HG03064 (cell line): ENCODE data around the gene CLBA1.

Experiments
- ATAC-seq: cut with Tn5 transposase; IDR thresholded peaks from one replicate; pipeline ENCODE4 v1.9.1; 2021; ENCODE audit warnings: low read depth; ENCODE audit not compliant: unreplicated experiment

The CLBA1 gene

DNA sequence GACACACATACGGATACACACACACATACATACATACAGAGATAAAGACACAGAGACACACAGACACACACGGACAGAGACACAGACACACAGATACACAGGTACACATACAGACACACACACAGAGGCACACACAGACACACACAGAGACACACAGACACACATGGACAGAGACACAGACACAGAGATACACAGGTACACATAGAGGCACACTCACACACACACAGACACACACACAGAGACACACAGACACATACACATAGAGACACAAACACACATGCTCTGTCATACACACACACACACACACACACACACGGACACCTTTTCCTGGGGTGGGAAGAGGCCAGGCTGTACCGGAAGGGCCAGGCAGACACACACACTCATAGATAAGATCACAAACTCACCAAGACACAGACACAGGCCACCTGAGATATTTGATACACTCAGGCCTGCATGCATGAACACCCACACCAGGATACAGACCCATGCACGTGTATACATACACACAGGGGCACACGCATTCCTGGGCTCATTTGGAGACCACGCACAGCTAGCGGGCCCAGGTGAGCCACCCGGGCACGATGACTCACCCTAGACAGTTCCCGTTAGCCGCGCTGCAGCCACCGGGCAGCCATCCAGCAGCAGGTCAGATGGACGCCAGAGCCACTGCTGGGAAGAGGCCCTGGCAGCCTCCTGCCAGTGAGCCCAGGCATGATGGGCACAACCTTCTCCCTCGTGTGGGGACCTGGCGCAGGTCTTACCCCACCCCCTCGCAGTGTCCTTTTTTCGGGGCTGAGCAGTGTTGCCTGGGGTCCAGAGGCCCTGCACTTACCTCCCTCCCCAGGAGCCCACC lies 5.6 kb upstream of the CLBA1 start:
- no peak for ATAC-seq

DNA sequence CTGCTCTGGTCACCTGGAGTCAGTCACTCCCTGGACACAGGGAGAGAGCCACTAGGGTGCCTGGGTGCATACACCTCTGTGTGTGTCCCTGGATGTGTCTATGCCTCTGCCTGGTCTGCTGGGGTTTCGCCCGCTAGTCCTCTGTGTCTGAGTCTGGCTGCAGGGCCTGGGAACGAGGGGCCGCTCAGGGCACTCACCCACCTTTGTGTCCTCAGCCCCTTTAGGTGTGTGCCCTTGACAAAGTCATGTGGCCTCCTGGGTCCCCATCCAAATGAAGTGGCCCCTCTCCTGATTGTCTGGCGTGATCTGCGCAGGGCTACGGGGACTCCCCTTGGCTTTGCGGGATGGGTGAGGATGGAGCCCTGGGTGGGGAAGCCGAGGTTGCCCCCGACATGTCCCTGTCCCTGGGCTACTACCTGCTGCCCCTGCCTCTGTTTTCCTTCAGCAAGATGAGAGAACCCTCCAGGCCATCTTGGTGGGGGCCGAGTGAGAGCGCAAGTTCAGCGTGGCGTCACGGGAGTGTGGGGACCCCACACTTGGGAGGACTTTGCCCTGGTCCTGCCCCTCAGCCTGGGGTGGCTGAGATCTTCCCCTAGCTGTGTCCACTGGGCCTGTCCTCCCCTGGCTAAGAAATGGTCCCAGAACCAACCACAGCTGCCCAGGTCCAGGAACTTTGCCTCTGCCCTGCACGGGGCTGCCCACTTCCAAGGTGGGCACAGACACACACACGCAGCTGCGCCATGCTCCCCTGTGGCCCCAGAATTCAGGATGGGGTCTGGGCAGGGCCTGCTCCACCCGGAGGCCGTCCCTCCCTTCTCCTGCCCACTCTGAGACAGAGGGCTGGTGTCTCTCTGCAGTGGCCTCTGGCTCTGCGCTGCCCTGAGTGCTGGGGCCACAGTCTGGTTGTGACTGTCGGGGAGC lies 4.7 kb upstream of the CLBA1 start:
- no peak for ATAC-seq

DNA sequence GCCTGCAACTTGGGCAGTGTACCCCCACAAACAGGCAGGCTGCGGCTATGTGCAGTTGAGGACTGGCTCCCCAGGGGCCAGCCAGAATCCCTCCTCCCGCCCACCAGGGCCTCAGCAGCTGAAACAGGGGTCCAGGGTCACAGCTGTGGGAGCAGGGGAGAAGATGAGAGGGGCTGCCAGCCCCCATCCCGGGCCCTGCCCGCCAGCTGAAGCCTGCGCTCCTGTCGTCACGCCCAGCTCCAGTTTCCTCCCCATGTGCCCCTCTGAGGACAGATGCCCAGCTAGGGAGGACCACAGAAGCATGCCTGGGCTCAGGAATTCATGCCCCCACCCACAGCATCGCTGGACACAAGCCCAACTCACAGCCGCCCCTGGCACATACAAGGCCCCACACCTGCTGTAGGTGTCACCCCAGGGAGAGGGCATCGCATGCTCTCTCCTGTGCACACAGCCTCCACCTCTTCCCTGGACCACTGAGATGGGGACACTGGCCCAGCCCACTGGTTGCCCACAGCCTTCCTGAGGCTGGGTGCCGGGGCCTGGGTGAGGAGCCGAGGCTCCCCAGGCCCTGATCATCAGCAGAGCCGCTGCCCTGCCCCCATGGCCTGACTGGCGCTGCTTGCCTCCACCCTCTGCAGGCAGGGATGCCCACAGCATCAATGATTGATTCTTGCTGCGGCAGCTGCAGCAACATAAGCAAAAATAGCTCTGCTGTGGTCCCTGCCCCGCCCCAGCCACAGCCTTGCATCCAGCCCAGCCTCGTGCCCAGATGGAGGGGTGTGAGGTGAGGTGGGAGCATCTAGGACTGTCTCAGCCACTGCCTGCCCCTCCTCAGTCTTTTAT lies 3.7 kb upstream of the CLBA1 start:
- ATAC-seq, result no peak

DNA sequence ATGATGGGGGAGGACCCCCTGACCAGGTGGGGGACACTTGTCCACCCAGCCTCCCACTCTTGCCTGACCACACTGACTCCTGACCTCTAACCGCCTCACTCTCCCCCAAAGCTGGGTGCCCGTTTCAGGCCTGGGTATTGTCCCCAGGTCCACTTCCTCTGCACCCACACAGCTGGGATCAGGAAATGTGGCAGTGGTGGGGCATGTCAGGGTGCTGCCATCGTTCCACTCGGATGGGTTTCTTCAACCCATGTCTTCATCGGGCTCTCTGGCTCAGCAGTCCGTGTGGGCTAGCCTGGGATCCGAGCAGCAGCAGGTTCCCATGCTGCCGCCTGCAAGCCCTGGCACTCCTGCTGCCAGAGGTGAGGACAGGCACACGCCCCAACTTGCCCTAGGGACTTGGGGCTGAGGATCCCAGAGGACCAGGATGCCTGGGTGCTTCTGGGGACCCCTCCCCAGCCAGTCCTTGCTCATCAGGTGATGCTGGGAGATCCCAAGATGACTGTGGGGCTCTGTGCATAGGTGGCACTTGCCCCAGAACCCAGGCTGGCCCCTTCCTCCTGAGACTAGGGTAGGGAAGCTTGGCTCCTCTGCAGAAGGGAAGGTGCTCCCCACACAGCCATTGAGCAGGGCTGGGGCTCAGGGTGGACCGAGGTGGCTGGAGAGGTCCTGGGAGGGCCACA lies 2.9 kb upstream of the CLBA1 start:
- ATAC-seq, result no peak

DNA sequence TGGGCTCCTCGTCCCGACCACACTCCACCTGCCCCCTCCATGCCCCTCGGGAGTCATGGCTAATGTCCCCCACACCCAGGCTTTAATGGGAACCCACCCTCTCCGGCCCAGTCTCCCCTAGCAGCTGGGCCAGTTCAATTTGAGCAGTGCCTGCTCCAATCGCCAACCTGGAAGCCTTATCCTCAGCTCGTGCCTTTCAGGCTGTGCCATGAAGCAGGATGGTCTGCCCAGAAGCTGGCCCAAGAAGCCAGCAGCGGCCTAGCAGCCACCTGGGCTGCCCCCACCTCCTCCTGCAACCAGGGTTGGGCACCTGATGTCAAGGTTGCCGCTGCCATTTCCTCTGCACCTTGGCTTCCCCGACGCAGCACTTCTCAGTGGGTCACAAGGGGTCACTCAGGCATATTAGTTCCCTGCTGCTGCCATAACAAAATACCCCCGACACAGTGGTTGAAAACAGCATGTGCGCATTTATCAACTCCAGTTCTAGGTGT lies 2.3 kb upstream of the CLBA1 start:
- ATAC-seq, result no peak

DNA sequence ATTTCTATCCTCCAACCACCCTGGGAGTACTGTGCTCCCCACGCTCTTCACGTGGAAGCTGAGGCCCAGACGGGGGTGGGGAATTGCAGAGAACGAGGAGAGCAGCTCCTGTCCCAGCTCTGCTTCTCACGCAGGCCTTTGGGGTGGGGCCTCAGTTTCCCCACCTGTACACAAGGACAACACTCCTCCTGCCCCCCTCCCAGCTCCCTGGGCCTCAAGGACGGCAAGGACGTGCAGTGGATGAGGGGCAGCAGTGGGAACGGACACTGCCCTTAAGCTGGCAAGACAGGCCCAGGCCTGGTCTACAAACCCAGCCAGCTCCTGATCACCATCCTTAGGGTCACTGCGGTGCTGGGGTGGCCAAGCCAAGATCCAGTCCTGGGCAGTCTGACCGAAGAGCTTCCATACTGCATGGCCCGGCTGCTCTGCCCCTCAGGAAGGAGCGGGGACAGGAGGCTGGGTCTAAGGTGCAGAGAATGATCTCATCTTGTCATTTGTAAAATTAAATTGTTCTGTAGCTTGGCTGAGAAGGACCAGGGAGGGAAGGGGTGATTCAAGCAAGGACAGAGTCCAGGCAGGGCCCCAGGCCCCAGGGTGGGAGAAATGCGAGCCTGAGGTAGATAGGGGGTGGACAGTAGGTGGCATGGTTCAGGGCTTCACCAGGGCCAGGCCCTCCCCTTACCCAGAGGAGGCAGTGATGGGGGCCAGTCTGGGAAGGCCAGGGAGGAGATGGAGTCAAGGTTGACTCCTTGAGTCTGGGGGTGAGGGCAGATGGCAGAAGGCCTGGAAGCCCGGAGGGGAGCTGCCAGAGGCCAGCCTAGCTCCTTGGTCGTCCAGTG lies 1.3 kb upstream of the CLBA1 start:
- no peak for ATAC-seq

DNA sequence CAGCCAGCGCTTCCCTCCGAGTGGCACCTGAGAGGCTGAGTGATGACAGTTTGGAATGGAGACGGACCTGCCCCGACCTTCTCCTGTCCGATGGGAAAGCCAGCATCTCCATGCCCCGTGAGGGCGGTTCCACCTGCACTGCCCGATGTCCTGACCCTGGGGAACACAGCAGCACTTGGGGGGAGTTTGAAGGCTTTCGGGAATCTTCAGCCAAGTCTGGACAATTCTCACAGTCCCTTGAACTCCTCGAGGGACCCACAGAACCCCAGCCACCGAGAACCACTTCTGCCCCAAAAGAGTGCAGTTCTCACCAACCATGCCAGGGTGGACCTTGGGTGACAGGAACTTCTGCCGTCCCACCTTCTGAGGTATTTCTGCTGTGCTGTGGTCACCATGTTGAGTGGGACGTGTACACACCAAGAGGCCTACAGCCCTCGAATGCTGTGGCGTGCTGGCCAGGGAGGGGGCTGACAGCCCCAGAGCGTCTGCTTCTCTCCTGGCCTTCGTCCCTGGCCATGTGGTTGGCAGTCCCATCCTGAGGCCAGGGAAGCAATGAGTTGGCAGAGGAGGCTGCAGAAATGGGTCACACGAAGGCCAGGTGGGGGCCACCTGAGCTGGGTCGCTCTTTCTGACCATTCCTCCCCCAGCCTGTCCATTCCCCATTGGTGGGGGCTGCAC lies 1.0 kb downstream of the CLBA1 start:
- no peak for ATAC-seq

DNA sequence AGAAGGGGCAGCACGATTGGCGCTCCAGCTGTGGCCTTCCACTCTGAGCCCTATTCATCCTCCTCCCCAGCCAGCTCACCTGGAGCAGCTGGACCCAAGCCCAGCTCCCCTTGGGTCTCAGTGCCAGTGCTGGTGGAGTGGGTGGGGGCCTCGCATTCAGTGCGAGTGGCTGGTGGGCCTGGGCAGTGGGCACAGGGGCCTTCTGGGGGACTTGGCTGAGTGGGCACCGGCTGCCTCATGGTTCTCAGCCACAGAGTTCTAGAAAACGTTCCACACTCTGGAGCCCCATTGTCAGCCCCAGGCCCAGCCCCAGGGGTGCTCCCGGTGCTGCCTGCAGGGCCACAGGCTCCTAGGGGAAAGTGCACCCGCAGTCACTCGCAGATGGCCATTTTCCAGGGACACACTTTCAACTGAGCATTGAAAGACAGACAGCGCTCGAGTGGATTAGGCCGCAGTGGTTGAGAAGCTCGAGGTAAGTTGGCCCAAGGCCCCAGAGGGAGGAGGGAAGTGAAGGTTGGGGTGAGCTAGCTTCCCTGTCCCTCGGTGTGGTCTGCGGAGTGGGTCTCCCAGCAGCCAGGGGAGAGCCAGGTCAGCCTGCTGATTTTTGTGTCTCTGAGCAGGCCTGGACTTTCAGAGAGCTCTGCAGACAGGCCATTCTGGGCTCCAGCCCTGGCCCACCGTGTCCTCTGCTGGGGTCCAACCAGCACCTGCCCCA lies 3.8 kb downstream of the CLBA1 start:
- ATAC-seq, result no peak

DNA sequence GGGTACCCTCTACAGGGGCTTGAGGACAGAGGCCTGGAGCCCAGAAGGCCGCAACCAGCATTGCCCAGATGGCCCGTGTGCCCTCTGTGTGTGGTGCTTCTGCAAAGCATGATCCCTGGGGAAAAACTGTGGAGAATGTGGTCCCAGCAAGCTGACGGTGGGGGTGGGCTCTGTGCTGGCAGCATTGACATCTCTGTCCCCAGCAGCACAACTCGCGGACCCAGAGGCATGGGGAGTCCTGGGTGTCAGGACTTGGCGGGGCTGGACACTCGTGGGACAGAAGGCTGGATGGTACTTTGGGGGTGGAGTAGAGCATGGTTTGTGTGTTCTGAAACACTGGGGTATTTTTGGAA lies 4.3 kb downstream of the CLBA1 start:
- ATAC-seq, result no peak

DNA sequence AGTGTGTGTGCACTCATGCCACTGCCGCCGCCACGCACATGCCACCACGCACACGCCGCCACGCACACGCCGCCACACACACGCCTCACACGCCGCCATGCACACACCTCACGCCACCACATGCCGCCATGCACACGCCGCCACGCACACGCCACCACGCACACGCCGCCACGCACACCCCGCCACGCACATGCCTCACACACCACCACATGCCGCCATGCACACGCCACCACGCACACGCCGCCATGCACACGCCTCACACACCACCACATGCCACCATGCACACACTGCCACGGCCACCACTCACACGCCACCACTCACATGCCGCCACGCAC lies 6.3 kb downstream of the CLBA1 start:
- no peak for ATAC-seq

DNA sequence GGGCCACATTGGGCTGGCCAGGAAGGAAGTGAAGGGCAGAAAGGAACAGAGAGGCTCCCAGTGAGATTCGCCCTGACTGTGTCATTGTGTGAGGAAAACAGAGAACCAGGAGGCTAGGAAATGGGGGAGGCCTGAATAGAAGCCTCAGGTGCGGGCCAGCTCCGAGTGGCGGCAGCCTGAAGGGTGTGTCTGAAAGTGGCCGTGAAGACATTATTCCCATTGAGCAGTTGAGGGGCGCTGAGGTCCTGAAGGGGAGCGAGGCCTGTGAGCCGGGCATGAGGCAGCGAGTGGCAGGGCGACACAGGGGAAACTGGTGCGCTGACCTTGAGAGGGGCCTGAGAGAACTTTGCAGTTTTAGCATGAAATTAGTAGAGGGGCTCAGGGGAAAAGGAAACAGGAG lies 6.9 kb downstream of the CLBA1 start:
- ATAC-seq, result no peak

DNA sequence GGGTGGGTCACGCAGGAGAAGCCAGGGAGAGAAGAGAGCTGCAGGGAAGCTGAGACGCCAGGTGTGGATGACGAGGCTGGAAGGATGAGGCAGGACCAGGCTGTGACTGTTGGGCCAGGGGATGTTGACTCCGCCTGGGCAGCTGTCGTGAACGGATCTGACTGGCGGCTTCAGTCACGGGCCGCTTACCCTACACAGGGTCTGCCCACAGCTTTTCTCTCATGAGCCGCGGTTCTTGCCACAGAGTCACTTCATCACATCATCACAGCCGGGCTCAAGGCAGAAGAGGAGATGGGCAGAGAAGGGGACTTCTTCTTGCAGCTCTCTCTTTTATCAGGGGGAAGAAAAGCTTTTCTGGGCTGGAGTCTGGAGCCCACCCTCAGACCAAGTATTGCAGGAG lies 7.7 kb downstream of the CLBA1 start:
- ATAC-seq, result no peak

DNA sequence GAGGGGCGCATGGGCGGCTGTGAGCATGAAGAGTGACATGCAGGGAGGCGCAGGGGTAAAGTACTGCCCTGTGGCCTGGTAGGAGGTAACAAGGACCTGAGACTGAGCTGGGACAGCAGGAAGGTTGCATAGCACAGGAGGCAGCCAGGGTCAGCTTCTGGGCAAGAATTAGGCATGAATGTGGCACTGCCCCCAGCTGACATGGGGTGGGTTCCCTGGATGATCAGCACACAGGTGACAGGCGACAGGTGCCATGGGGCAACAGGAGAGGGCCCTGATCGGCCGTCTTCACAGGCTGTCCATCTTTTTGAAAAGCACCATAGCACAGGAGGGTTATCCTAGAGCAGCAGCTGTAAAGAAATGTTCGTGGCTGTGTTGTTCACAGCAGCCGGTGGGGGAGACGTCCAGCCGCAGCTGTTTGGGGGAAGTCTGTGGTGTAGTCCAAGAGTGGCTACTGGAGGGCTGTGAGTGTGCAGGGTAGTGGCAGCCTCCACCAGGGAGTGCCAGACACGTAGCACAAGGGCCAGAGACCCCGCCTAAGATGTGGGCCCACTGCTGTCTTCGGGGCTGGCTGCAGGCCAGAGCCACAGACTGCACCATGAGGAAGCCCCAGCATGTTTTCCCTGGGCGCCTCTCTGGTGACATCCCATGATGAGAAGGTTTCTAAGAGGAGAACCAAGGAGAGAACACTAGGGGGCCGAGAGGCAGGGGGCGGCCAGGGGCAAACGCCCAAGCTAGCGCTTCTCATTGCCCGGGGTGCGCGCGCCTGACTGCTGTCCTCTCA lies 8.4 kb downstream of the CLBA1 start:
- ATAC-seq, result no peak

DNA sequence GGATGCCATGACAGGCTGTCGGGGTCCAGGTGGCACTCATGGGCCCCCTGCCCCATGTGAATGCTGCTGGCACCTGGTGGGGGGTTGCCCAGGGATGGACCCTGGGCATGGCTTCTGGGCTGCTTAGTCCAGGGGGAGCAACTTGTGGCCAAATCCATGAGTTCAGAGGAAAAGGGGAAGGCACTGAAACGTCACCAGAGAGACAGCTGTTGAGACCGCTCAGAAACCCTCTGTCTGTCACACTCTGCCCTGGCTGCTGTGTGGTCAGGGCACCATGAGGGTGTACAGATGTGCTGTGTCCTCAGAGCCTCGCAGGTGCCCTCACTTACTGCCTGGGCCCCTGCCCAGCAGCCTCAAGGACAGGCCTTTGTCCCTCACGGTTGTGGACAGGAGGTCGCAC lies 9.4 kb downstream of the CLBA1 start:
- no peak for ATAC-seq

DNA sequence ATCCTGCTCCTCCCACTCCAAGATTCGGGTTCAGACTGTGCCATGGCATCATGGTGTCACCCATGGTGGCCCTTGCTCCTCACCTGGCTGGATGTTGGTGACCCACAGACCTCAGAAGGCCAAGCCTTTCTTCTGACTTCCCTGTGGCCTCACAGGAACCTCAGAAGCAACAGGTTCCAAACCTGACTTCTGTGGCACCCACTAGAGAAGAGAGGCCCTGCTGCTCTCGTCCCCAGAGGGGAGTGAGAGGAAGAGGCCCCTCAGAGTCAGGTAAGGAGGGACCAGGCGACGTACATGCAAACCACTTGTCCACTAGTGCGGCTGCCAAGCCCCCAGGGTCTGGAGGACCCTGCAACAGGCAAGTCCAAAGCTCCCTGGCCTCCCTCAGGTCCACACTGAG lies 10.4 kb downstream of the CLBA1 start:
- ATAC-seq, result no peak

DNA sequence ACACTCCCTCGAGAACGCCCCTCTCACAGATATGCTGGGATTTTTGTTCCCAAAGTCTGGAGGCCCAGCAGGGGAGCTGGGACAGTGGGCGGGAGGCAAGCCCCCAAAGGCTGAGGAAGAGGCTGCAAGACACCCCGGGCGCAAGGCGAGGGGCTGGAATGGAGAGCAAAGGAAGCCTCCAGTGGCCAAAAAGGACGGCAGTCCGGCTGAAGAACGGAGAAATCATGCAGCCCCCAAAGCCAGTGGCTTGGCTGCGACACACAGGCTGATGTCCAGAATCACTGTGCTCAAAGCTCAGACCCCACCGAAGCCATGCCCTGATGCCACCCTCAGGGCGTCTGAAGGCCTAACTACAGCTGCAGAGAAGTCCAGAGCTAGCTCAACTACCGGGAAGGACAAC lies 10.9 kb downstream of the CLBA1 start:
- no peak for ATAC-seq

DNA sequence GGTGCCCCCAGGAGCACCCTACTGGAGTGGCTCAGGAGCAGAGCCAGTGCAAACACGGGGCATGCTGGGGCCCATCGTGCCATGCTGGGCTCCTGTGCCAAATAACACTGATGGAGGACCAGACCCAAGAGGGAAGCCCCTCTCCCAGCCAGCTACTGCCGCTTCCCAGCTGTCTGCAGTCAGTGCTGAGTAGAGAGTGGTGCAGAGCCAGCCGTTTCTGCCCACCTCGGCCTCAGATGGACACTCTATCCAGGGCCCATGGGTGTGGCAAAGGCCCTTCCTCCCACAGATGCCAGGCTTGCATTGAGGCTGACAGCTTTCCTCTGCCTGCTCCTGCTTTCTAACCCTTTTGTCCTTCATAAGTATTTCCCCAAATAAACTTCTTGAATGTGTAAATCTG lies 13.2 kb downstream of the CLBA1 start:
- ATAC-seq, result no peak

DNA sequence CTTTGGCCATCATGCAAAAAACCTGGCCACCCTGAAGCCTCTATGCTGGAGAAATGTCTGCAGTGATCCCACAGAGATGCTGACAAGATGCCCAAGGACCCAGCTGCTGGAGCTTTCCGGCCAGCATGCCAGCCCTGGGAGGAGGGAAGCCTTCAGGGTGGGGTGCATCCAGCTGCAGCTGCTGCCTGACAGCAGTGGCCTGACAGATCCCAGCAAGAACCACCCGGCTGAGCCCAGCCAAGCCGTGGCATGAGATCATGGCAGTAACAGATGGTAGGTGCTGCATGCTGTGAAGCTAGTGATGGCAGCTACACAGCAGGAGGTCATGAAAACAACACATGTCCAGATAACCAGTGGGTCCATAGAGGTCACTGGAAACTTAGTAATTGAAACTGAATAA lies 13.8 kb downstream of the CLBA1 start:
- no peak for ATAC-seq
